ENCODE data around the gene TREH.
"Not testable (repeated sequence)": the region's sequence is repeated elsewhere in the genome, so short reads cannot be mapped to it uniquely, and the experiment has no call there.

TREH gene

GRCh38 chr11:118696673-118697226 lies 17.3 kb upstream of the TREH start:
- DNase-seq (ENCODE audit: low read depth in 2 of 2) = no peak

GRCh38 chr11:118694771-118695170 lies 15.3 kb upstream of the TREH start:
- no peak for DNase-seq (ENCODE audit: low read depth in 2 of 2)

GRCh38 chr11:118694185-118694584 lies 14.7 kb upstream of the TREH start:
- no peak for DNase-seq (ENCODE audit: low read depth in 2 of 2)

GRCh38 chr11:118691926-118692830 lies 12.7 kb upstream of the TREH start:
- peak; percentile 48 to 56 for DNase-seq (ENCODE audit: low read depth in 2 of 2)

GRCh38 chr11:118690553-118691304 lies 11.3 kb upstream of the TREH start:
- no peak for DNase-seq (ENCODE audit: low read depth in 2 of 2)

- peak; percentile 56 to 64 for DNase-seq (ENCODE audit: low read depth in 2 of 2)
Measured at GRCh38 chr11:118689852-118690552, 10.6 kb upstream of the TREH start.

GRCh38 chr11:118689503-118689851 lies 10.0 kb upstream of the TREH start:
- no peak for DNase-seq (ENCODE audit: low read depth in 2 of 2)

GRCh38 chr11:118688851-118689502 lies 9.5 kb upstream of the TREH start:
- no peak for DNase-seq (ENCODE audit: low read depth in 2 of 2)

GRCh38 chr11:118688339-118688738 lies 8.9 kb upstream of the TREH start:
- not testable (repeated sequence) for DNase-seq (ENCODE audit: low read depth in 2 of 2)

- DNase-seq (ENCODE audit: low read depth in 2 of 2) = no peak
Measured at GRCh38 chr11:118687906-118688305, 8.5 kb upstream of the TREH start.

- DNase-seq (ENCODE audit: low read depth in 2 of 2) = no peak
Measured at GRCh38 chr11:118684187-118684586, 4.7 kb upstream of the TREH start.

- not testable (repeated sequence) for DNase-seq (ENCODE audit: low read depth in 2 of 2)
Measured at GRCh38 chr11:118682939-118683338, 3.5 kb upstream of the TREH start.

GRCh38 chr11:118682372-118682771 lies 2.9 kb upstream of the TREH start:
- no peak for DNase-seq (ENCODE audit: low read depth in 2 of 2)

- not testable (repeated sequence) for DNase-seq (ENCODE audit: low read depth in 2 of 2)
Measured at GRCh38 chr11:118678908-118679307, 542 bp downstream of the TREH start.

- DNase-seq (ENCODE audit: low read depth in 2 of 2) = no peak
Measured at GRCh38 chr11:118677977-118678376, 1.5 kb downstream of the TREH start.

- no peak for DNase-seq (ENCODE audit: low read depth in 2 of 2)
Measured at GRCh38 chr11:118674082-118674435, 5.4 kb downstream of the TREH start.

GRCh38 chr11:118673361-118674081 lies 5.9 kb downstream of the TREH start:
- no peak for DNase-seq (ENCODE audit: low read depth in 2 of 2)

- no peak for DNase-seq (ENCODE audit: low read depth in 2 of 2)
Measured at GRCh38 chr11:118672846-118673245, 6.6 kb downstream of the TREH start.

GRCh38 chr11:118671254-118671653 lies 8.2 kb downstream of the TREH start:
- DNase-seq (ENCODE audit: low read depth in 2 of 2) = no peak

GRCh38 chr11:118670063-118670462 lies 9.4 kb downstream of the TREH start:
- DNase-seq (ENCODE audit: low read depth in 2 of 2) = no peak

- no peak for DNase-seq (ENCODE audit: low read depth in 2 of 2)
Measured at GRCh38 chr11:118666371-118666770, 13.1 kb downstream of the TREH start.
